ENCODE data around the gene CHD5.

- TF ChIP-seq ZFX (IDR thresholded peaks at IDR 0.05; ENCODE audit: borderline replicate concordance) = no peak
- no peak for TF ChIP-seq CTCF (IDR thresholded peaks at IDR 0.05)
These were observed 4.7 kb downstream of the CHD5 start for GRCh38 chr1:6175411-6175828.
